ENCODE measurements around the gene ADGB.
"Not testable (repeated sequence)": the region's sequence is repeated elsewhere in the genome, so short reads cannot be mapped to it uniquely, and the experiment has no call there.

The ADGB gene

GRCh38 chr6:146815511-146816462 lies 217.0 kb downstream of the ADGB start:
- not testable (repeated sequence) for DNase-seq (ENCODE audit: low spot score)

- no peak for DNase-seq (ENCODE audit: low spot score)
Measured at GRCh38 chr6:146819596-146820320, 221.0 kb downstream of the ADGB start.

GRCh38 chr6:146827216-146827928 lies 228.6 kb downstream of the ADGB start:
- DNase-seq (ENCODE audit: low spot score), result no peak

GRCh38 chr6:146829792-146830565 lies 231.2 kb downstream of the ADGB start:
- DNase-seq (ENCODE audit: low spot score), result no peak

- DNase-seq (ENCODE audit: low spot score), result no peak
Measured at GRCh38 chr6:146833157-146833556, 234.4 kb downstream of the ADGB start.

GRCh38 chr6:146840216-146840615 lies 241.4 kb downstream of the ADGB start:
- no peak for DNase-seq (ENCODE audit: low spot score)

- no peak for DNase-seq (ENCODE audit: low spot score)
Measured at GRCh38 chr6:146840641-146841040, 241.9 kb downstream of the ADGB start.

GRCh38 chr6:146847426-146847825 lies 248.7 kb downstream of the ADGB start:
- no peak for DNase-seq (ENCODE audit: low spot score)

GRCh38 chr6:146850238-146850896 lies 251.6 kb downstream of the ADGB start:
- peak; percentile 70 for DNase-seq (ENCODE audit: low spot score)

GRCh38 chr6:146850981-146851380 lies 252.2 kb downstream of the ADGB start:
- no peak for DNase-seq (ENCODE audit: low spot score)

- DNase-seq (ENCODE audit: low spot score), result no peak
Measured at GRCh38 chr6:146851837-146852236, 253.1 kb downstream of the ADGB start.

- DNase-seq (ENCODE audit: low spot score), result not testable (repeated sequence)
Measured at GRCh38 chr6:146854521-146855255, 255.9 kb downstream of the ADGB start.

GRCh38 chr6:146855889-146856288 lies 257.1 kb downstream of the ADGB start:
- DNase-seq (ENCODE audit: low spot score), result no peak

- no peak for DNase-seq (ENCODE audit: low spot score)
Measured at GRCh38 chr6:146856296-146856695, 257.5 kb downstream of the ADGB start.

GRCh38 chr6:146857180-146857979 lies 258.6 kb downstream of the ADGB start:
- peak; percentile 87 for DNase-seq (ENCODE audit: low spot score)

GRCh38 chr6:146857980-146858347 lies 259.2 kb downstream of the ADGB start:
- peak; percentile 67 for DNase-seq (ENCODE audit: low spot score)

GRCh38 chr6:146859206-146859605 lies 260.4 kb downstream of the ADGB start:
- DNase-seq (ENCODE audit: low spot score), result no peak

GRCh38 chr6:146859795-146860495 lies 261.2 kb downstream of the ADGB start:
- DNase-seq (ENCODE audit: low spot score), result no peak

- no peak for DNase-seq (ENCODE audit: low spot score)
Measured at GRCh38 chr6:146860583-146860982, 261.8 kb downstream of the ADGB start.

Data from putamen (tissue), 1 donor.